Measurements from ENCODE around the gene AGAP2.

AGAP2 gene

DNA sequence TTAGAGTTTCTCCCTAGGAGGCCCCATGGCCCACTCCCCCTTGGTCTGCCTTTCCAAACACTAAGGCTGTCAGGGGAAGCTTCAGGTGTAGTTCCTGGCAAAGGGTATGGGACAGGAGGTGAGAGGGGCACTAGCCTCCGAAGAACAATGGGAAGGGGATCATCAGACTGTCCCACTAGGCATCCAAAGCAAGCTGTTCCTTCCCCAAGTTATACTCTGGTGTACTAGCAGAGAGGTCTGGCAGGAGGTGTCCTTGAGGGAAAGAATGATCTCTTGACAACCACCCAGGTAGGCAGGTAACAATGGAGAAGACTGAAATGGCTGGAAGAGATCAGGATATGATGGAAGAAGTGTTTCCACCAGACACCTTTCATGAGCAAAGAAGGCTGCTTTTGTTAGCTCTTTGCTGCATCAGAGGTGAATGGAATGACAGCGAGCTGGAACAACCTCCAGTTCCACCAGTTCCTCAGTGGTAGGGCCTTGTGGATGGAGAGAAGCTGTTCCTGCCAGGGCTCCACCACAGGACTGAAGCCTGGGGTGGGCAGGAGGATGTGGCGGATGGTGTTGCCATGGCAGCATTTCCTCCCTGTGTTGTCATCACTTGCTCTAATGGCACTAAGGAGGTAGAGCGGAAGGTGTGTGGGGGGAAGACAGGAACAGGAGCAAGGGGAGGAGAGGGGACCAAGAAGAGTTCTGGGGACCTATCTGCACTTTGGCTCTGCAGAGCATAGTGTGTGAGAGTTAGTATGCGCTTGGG, 2.3 kb upstream of the AGAP2 start:
- Histone ChIP-seq H3K36me3 (peaks cover 0 to 27% (median 16%) of the 10 kb centered on the region in 11 experiments; a peak in 16 of 22 replicates), H3K4me3 (peak overlapping the region; percentile 46 to 77 (median 64); a peak in 19 of 20 replicates), H3K4me2 (peak overlapping the region; percentile 82 to 97 (median 94)), H3K9me3 (replicated peaks in 1 of 11) (no peaks in the 10 kb centered on the region), H3K27ac (peak overlapping the region in 10 of 11 experiments; percentile 20 to 89 (median 80); a peak in 18 of 22 replicates), H3K9ac (peak overlapping the region in 10 of 11 experiments; percentile 47 to 80 (median 75); a peak in 19 of 22 replicates), H3K27me3 (no peaks in the 10 kb centered on the region), H3K4me1 (peaks cover 50 to 62% (median 57%) of the 10 kb centered on the region in 10 experiments), H4K20me1 (peaks cover 0 to 43% (median 11%) of the 10 kb centered on the region in 11 experiments; a peak in 14 of 22 replicates)
- 0 out of 22 replicates have a peak, but pooled peaks of 1 of the 11 experiments have one; percentile 11 for TF ChIP-seq Cebpa-rat (IDR thresholded peaks at IDR 0.05)

GRCh38 chr12:57739914-57740538, 1.5 kb upstream of the AGAP2 start:
- H3K4me2 ChIP-seq, result peak overlapping the region; percentile 82 to 97 (median 94); a peak in 21 of 22 replicates
- H3K9ac ChIP-seq, result peak overlapping the region; percentile 45 to 80 (median 71); a peak in 19 of 22 replicates
- no peaks in the 10 kb centered on the region for H3K27me3 ChIP-seq
- peak overlapping the region in 8 of 10 experiments; percentile 53 to 77 (median 66); a peak in 16 of 20 replicates for H3K4me3 ChIP-seq
- peaks cover 0 to 51% (median 19%) of the 10 kb centered on the region in 11 experiments; a peak in 13 of 22 replicates for H4K20me1 ChIP-seq
- no peaks in the 10 kb centered on the region for H3K9me3 ChIP-seq (replicated peaks in 1 of 11)
- peaks cover 0 to 33% (median 18%) of the 10 kb centered on the region in 11 experiments; a peak in 15 of 22 replicates for H3K36me3 ChIP-seq
- no peak for TF ChIP-seq Cebpa-rat (IDR thresholded peaks at IDR 0.05)
- H3K4me1 ChIP-seq, result peaks cover 44 to 58% (median 49%) of the 10 kb centered on the region in 10 experiments
- H3K27ac ChIP-seq, result peak overlapping the region in 10 of 11 experiments; percentile 20 to 89 (median 79); a peak in 18 of 22 replicates

DNA sequence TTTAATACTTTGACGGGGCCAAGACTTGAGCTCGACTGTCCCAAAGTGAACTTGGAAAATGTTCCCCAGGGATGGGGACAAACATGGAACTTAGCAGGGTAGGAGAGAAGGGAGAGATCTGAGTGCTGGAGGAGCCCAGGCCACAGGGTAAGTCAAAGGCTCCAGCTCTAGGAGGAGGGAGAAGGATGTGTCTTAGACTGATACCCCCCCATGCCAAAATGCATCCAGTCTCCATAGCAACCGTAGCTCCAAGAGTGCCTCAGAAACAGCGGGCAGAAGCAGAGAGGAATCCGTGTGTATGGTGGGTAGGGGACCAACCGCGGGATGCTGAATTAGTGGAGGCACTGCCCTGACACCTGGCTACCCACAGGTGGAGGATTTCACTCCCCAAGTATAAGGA, 845 bp upstream of the AGAP2 start:
- Histone ChIP-seq H3K27ac (peak overlapping the region in 8 of 11 experiments; percentile 69 to 89 (median 86); a peak in 14 of 22 replicates), H3K9me3 (replicated peaks in 1 of 11) (no peaks in the 10 kb centered on the region), H3K27me3 (no peaks in the 10 kb centered on the region), H3K4me2 (peak overlapping the region; percentile 82 to 97 (median 94); a peak in 20 of 22 replicates), H3K4me3 (peak overlapping the region in 4 of 10 experiments; percentile 67 to 77 (median 70); a peak in 5 of 20 replicates), H3K36me3 (peaks cover 4 to 39% (median 25%) of the 10 kb centered on the region in 11 experiments; a peak in 21 of 22 replicates), H3K4me1 (peaks cover 44 to 56% (median 48%) of the 10 kb centered on the region in 10 experiments), H4K20me1 (peaks cover 0 to 55% (median 19%) of the 10 kb centered on the region in 11 experiments; a peak in 13 of 22 replicates), H3K9ac (peak overlapping the region in 8 of 11 experiments; percentile 61 to 80 (median 75); a peak in 13 of 22 replicates)
- TF ChIP-seq Cebpa-rat (IDR thresholded peaks at IDR 0.05), result no peak

- peaks cover 36 to 45% (median 38%) of the 10 kb centered on the region in 10 experiments for H3K4me1 ChIP-seq
- no peak for TF ChIP-seq Cebpa-rat (IDR thresholded peaks at IDR 0.05)
- no peak overlapping the region for H3K4me2 ChIP-seq
- H3K9ac ChIP-seq, result no peak overlapping the region
- H4K20me1 ChIP-seq, result peaks cover 0 to 68% (median 19%) of the 10 kb centered on the region in 11 experiments; a peak in 13 of 22 replicates
- no peaks in the 10 kb centered on the region for H3K27me3 ChIP-seq
- H3K27ac ChIP-seq, result no peak overlapping the region; a peak in 1 of 22 replicates
- H3K9me3 ChIP-seq (replicated peaks in 1 of 11), result no peaks in the 10 kb centered on the region
- peaks cover 20 to 55% (median 41%) of the 10 kb centered on the region in 11 experiments for H3K36me3 ChIP-seq
- no peak overlapping the region for H3K4me3 ChIP-seq
These were observed 778 bp downstream of the AGAP2 start for GRCh38 chr12:57737467-57738460.

GRCh38 chr12:57736741-57737466, 1.6 kb downstream of the AGAP2 start:
- Histone ChIP-seq H4K20me1 (peaks cover 0 to 75% (median 19%) of the 10 kb centered on the region in 11 experiments; a peak in 13 of 22 replicates), H3K4me3 (no peak overlapping the region), H3K36me3 (peaks cover 29 to 64% (median 50%) of the 10 kb centered on the region in 11 experiments), H3K9ac (0 out of 22 replicates have a peak overlapping the region, but pooled peaks of 1 of the 11 experiments have one; percentile 16), H3K27ac (no peak overlapping the region; a peak in 2 of 22 replicates), H3K4me2 (no peak overlapping the region), H3K27me3 (no peaks in the 10 kb centered on the region), H3K4me1 (peaks cover 29 to 36% (median 29%) of the 10 kb centered on the region in 10 experiments), H3K9me3 (replicated peaks in 1 of 11) (no peaks in the 10 kb centered on the region)
- no peak for TF ChIP-seq Cebpa-rat (IDR thresholded peaks at IDR 0.05)

GRCh38 chr12:57735952-57736740, 2.4 kb downstream of the AGAP2 start:
- no peak overlapping the region; a peak in 1 of 22 replicates for H3K27ac ChIP-seq
- no peaks in the 10 kb centered on the region for H3K27me3 ChIP-seq
- no peak overlapping the region for H3K4me2 ChIP-seq
- H3K4me3 ChIP-seq, result no peak overlapping the region
- peaks cover 0 to 81% (median 19%) of the 10 kb centered on the region in 11 experiments; a peak in 13 of 22 replicates for H4K20me1 ChIP-seq
- peaks cover 21 to 28% (median 22%) of the 10 kb centered on the region in 10 experiments for H3K4me1 ChIP-seq
- H3K9ac ChIP-seq, result peak overlapping the region in 1 of 11 experiments; percentile 18; a peak in 1 of 22 replicates
- TF ChIP-seq Cebpa-rat (IDR thresholded peaks at IDR 0.05), result no peak
- H3K9me3 ChIP-seq (replicated peaks in 1 of 11), result no peaks in the 10 kb centered on the region
- peaks cover 36 to 72% (median 57%) of the 10 kb centered on the region in 11 experiments for H3K36me3 ChIP-seq

All from BLaER1 treated with 17β-estradiol and CSF1 and Interleukin-3, amounts not matched to agents 10 nM and 100 nM (cell line).